GM19397 (cell line): ENCODE data around the gene SYT6.

Experiments used
- ATAC-seq: cut with Tn5 transposase; IDR thresholded peaks from one replicate; pipeline ENCODE4 v1.9.1; 2021; ENCODE audit warnings: mild to moderate bottlenecking, moderate library complexity; ENCODE audit not compliant: unreplicated experiment

The SYT6 gene

DNA sequence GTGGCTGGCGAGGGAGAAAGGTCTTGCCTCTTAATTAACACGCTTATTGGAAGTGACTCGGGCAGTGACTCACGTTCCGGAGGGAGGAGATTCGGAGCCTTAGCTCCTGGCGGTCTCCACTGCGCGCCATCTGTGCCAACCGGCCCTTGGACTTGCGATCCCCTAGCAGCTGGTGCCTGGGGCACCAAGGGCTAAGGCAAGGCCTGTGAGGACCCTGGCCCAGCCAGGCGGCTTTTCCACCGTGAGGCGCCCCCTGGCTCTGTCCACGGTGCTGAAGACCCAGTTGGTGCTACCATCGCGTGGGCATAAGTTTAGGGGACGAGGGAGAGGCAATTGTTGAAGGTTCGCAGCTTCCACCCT lies 1.3 kb upstream of the SYT6 start:
- ATAC-seq: no peak

DNA sequence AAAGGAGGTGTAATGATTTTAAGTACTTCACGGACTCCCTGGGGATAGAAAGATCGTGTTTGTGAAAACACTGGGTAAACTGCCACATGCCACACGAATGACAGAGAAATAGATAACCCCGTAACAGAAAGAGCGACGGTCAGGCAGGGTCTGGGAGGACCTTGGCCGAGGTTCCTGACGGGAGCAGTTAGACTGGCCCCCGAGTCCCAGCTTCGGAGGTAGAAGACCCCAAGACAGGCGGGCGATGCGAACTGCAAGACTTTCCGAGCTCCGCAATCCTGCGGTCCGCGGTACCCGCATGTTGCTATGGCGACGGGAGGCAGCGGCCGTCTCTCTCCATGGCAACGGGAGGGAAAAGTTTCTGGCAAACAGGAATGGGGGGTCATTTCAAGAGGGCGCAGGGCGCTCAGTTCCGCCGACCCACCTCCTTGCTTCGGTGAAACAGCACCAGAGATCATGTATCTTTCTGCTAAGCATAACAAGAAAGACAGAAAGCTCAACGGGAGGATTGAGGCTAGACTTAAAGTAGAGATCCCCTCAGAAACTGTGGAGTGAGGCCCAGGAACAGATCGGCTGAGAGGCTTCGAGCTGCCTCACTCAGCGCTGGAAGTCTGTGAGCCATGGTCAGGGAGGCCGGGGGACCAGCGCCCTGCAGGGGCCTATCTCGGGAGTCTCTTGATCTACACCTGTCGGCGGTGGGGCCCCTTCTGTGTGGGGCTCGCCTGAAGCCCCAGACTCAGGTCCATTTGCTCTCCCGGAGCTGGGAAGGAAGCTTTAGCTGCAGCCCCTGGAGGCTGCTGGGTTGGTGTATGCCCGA lies 685 bp upstream of the SYT6 start:
- ATAC-seq: no peak

DNA sequence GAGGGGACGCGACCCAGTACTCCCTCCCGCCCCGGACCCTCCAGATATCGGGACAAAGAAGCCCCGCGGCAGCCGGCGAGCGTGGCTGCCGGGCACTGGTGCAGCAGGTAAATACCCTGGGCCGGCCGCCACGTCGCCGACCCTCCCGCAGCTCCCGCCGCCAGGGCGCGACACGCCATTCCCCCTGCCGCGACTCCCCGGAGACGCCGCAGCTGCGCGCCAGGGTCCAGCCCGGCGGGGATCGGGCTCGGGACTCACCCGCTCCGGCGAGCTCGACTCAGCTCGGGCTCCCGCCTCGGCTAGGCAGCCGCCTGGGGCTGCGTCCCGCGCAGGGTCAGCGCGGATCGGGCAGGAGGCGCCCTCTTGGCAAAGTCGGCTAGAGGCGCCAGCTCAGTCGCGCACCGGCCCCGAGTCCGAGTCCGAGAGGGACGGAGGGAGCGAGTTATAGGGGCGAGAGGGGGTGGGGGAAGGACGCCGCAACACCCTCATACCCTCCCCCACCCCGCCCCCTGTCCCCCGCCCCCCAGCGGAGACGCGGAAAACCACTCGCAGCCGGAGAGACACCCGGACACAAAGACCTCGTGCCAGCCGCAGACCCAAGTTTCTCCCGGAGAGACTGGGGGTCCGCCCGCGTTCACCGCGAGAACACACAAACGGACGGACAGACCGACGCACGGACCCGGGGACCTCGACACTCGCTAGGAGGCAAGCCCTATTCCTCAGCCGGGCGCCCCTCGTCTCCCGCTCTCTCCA lies 985 bp downstream of the SYT6 start:
- no peak for ATAC-seq

DNA sequence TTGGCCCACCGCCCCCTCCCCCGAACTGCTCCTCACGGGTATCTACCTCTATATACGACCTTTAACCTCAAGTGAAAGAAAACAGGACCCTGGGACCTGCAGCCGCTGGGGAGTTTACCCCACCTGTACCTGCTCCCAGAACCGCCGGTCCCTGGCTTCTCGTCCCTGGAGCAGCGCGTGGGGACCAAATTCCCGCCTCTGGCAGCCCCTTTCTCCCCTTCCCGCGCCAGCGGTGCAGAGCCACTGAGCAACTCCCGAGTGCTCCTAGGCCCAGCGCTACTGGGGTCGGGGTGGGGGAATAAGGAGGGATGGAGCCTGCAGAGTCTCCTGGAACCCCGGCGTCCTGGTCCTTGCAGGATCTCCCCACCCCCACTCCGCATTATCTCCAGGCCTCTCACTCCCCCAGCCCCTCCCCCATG lies 1.6 kb downstream of the SYT6 start:
- ATAC-seq: no peak

DNA sequence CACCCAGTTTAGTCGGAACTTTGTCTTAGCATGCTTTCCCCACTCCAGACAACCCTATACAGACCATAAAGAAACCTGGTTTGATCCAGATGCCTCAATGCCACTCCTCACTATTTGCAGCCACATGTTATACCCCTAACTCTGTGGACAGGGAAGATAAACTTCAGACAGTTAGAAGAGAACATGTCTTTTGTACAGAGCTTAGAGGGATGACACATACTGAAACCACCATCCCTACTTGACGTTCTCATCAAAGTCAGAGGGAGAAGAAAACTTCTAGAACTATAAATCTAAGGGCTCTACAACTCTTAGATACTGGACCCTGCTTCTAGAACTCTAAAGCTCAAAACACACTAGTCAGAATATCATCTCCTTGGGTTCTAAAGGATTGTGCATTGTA lies 3.7 kb downstream of the SYT6 start:
- ATAC-seq: no peak

DNA sequence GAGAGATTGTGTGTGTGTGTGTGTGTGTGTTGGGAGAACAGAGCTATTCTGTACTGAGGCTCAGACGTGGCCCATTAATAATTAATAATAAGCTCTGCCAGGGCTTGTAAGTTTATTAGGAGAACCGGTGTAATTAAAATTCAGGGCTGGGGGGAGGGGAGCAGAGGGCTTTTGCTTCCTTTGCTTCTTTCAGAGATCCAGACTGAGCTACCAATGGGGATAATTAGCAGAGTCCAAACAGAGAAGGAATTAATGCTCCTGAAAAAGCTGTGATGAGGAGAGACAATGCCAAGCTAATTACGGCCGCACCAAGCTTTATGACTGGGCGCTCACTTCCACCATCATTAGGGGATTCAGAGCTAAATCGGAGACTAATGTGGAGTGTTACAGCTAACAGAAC lies 4.5 kb downstream of the SYT6 start:
- ATAC-seq: no peak

DNA sequence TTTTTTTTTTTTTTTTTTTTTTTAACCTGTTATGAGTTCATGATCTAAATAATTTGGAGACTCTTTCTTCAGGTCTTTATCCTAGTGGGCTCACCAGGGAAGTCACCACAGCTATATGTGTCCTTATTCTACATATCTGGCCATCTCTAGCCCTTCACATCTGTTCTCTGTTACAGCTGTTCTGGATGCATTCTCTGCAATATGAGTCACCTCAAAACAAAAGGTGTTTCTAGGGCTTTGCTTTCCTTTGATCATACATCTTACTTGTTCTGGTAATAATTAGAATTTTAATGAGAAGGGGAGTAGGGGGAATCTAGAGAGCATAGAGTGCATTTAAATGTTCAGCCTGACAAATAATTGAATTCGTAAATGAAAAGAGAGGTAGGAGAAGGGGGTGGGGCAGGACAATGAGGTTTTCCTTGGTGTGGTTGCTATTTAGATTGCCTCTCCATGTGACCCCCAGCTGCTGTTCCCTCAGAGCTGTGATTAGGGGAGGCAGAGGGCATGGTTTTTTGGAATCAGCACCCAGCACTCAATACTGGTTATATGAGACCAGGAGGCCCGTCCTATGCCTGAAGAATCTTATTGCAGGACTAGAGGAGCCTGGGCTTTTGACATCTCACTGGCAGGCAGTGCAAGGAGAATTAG lies 8.0 kb downstream of the SYT6 start:
- ATAC-seq: no peak

DNA sequence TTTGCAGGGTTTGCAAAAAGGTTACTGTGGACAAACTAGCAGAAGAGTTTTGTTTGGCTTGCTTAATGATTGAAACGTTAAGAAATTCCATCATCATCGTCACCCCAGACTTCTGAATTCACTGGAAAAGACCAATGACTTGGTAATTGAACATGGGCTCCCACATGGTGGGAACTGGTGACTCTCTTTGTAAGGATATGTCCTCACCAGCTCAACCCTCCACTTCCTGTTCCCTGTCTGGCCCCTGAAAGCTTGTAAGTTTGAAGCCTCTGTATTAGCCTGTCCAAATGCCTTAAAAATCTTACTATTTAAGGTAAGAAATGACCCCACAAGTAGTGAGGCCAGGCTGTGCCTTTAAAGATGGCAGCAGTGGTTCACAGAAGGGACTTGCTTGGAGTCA lies 9.7 kb downstream of the SYT6 start:
- ATAC-seq: no peak

DNA sequence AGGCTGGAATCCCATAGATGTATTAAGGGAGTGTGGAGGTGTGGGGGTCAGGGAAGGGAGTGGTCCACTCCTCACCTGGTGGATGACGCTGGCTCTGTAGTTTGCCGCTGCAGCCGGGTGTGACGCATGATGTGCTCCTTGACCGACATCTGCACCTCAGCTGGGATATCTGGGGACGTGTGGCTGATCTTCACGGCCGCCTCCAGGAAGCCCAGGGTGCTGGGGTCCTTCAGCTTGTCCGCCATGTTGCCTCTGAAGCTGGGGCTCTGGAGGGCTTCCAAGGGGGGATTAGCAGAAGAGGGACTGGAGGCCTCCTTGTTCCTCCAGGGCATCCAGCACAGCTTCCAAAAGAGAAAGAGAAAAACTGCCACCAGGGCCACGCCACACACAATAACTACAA lies 14.1 kb downstream of the SYT6 start:
- ATAC-seq: no peak

DNA sequence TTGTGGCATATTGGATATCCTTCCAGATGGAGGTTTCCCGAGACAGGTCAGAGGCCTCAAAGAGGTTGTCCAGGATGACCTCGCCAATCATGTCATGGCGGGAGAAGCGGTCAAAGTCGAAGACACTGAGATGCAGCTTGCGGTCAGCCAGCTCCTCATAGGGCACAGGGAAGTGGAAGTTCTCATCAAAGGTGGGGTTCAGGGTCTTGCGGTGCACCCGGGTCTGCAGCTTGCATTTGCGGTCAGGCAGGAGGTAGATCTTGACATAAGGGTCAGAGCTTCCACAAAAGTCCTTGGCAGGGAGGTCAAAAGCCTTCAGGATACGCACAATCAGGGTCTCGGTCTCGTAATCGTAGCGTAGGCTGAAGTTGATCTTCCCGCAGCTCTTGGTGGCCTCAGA lies 16.2 kb downstream of the SYT6 start:
- ATAC-seq: no peak

DNA sequence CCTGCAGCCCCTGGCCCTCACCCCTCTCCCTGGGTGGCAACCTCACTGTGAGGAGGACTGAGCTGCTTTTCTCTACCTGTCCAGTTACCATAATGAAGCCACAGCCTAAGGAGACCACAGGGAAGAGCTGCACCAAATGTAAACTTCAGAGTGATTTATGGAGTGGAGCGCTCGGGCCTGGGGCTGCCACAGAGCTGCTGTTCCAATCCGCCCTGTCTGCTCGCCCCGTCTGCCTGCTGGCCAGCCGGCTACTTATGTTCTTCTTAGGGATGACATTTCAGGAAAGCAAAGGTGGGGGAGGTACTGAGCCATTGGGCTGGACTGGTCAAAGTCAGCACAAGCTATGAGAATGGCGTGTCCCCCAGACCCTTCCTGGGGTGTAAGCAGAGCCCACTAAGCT lies 17.9 kb downstream of the SYT6 start:
- ATAC-seq: no peak

DNA sequence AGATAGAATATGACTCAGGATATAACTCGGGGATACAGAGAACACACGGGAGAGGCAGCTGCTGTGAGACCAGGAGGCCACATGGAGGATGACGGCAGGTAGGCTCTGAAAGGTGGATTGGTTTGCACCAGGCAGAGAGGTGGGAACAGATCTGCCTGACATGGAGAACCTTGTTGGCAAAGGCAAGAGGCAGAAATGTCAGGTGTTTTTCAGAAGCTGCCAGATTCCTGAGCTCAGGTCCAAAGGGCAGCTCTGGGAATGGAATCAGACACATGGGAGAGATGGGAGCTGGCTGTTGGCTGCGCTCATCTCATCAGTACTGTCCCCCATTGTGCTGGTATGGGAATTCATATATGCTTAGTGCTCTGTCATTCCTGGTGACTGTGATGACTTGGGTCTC lies 19.2 kb downstream of the SYT6 start:
- ATAC-seq: no peak

DNA sequence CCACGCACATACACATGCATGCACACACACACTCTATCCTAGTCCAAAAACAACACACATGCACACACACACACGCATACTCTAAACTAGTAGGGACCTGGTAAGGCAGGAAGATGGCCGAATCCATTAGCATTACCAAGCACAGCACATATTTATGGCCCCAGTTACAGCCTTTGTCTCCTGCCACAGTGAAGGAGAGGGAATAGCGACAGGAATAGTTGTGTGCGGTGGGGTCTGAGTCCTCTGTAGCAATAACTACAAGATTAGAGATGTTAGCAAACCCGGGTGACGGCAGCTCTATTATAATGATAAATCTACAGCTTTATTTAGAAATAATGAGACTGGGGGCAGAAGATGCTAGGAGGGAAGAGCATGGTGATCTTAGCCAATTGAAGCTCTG lies 20.5 kb downstream of the SYT6 start:
- no peak for ATAC-seq

DNA sequence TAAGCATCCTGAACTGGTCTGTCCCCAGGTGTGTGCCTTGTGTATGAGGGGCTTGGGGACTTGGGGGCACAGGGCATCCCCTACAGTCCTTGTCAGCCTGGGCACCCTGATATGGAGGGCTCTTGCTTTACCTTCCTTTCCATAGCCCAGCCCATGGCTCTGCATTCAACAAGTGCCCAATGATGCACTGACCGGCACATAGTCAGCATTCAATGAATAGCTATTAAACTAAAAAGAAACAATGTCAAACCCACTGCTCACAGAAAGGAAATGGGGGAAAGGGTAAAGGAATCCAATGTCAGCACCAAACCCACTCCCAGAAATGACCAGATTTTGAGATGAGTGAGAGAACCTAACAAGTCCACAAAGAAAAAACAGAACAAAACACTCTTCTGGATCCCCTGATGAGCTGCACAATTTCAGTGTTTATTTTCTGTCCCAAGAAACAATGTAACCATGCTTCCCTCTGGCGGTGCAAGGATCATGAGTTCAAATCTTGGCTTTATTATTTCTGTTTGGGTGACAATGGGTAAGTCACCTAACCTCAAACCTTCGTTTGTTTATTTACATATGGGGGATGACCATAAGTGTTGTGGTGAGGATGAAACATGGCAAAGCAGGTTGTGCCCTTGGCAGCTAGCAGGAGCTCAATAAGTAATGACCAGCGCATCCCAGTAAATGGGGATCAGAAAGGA lies 22.0 kb downstream of the SYT6 start:
- no peak for ATAC-seq

DNA sequence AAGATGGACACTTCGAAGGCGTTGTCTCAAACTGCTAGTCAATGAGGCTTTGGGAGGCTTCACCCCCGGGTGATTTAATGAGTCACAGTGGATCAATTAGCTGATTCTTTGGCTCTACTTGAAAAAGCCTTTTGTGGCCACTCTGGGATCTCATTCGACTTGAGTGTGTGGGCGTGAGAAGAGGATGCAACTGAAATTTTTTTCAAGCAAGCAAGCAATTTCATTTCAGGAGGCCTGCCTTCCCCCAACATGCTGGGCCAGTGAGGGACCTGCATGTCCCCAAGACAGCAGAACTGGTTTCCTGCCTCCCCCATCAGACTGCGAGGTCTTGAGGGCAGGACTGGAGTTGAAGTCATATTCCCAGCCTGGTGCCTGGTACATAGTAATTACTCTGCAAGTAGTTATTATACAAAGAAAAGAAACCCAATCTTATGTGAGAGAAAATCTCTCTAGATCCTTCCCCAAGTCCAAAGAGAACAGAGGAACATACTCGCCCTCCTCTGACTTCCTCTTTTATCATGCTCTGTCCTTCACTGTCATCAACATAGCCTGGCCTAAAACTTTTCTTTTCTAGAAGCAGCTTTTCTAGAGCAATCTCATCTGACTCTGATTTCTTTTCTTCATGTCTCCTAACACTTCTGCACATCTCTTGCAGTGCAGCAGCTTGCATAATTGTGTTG lies 22.7 kb downstream of the SYT6 start:
- ATAC-seq: no peak

DNA sequence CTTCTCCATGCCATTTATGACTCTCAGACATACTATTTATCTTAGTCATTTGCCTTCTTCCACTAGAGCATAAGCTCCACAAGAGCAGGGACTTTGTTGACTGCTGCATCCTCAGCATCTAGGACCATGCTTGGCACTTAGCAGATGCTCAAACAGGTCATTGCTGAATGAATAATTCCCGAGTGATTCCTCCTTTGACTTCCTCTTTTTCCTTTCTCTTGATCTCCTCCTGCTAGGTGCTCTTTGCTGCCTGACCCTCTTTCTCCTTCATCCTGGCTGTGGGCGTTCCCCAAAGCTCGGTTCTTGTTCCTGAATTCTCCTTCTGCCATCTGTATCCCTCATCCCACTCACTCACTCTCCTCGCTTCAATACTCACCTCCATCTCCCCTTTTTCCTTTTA lies 23.5 kb downstream of the SYT6 start:
- ATAC-seq: no peak

DNA sequence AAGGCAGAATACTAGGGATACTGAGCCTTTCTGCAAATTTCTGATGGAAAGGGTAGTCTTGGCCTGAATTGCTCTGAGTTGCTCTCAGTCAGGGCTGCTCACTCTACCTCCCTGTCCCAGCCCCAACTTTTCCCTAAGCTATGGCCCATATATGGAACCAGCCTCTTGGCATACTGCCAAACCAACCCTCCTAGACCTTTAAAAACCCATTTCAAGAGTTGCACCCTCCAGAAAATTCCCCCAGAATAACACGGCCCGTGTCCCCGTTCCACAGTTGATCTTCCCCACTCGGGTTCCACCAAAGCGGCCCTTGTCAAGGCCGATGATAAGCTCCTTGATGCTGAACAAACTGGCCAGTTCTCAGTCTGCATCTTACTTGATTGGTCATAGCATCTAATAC lies 25.4 kb downstream of the SYT6 start:
- no peak for ATAC-seq

DNA sequence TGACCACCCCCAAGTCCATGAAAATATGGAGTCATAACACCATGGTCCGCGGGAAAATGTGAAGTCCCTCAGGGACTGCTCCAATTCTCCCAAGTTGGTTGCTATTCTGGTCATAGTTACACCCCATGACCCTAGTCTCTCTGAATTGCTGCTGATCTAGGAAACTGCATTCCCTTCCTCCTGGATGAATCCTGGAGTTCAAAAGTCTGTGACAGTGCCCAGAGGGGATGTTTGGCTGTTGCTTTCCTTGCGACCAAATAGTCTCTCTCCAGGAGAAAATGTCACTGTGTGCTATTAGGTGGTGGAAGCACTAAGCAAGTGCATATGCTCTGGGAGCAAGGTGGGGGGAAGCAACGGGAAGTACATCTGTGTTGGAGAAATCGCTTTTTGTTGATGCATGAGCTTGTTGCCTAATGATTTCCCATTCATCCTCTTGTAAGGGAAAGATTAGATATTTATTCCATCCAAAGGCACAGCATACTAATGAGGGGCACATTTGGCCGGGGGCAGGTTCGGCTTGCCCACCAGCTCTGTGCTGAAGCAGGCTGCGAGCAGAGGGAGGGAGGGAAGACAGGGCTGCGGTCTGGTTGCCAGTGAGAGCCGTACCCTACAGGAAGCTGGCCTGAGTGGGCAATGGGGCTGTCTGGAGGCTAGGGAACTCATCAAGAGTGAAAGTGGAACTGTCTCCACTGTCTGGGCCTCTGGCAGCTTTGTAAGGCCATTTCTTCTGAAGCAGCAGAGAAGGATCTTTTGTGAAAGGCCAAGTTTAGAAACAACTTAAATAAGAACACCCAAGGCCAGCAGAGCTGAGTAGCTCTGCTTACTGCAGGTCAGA lies 27.2 kb downstream of the SYT6 start:
- peak; percentile 85 for ATAC-seq

DNA sequence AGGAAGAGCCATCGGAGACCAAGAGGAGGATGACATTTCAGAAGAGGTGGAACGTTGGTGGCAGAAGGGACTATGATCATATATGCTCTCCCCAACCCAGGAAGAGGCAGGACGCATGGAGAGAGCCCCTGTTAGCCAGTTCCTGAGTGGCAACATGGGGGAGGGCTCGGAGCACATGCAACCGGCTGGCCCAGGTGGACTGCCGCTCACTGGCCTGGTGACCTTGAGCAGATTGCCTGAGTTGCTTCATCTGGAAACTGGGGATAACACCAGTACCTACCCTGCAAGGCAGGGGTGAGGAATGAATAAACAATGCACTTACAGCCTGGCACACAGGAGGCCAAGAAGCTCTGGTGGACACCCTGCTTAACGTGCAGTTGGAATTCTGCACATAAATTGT lies 29.0 kb downstream of the SYT6 start:
- no peak for ATAC-seq
